ENCODE measurements around the gene MYBPC1.

The MYBPC1 gene

GRCh38 chr12:101582937-101583336, 11.8 kb upstream of the MYBPC1 start:
- TF ChIP-seq CTCF (IDR thresholded peaks at IDR 0.05), result no peak
- no peak for TF ChIP-seq ZFX (IDR thresholded peaks at IDR 0.05; ENCODE audit: borderline replicate concordance)
- H3K27ac ChIP-seq, result no peak overlapping the region

- no peak overlapping the region for H3K27ac ChIP-seq
- no peak for TF ChIP-seq ZFX (IDR thresholded peaks at IDR 0.05; ENCODE audit: borderline replicate concordance)
- no peak for TF ChIP-seq CTCF (IDR thresholded peaks at IDR 0.05)
These were observed 4.4 kb upstream of the MYBPC1 start for GRCh38 chr12:101590383-101590782.

GRCh38 chr12:101591781-101592180, 3.0 kb upstream of the MYBPC1 start:
- no peak overlapping the region for H3K27ac ChIP-seq
- TF ChIP-seq CTCF (IDR thresholded peaks at IDR 0.05) (no peak), ZFX (IDR thresholded peaks at IDR 0.05; ENCODE audit: borderline replicate concordance) (no peak)

GRCh38 chr12:101592448-101592847, 2.3 kb upstream of the MYBPC1 start:
- TF ChIP-seq ZFX (IDR thresholded peaks at IDR 0.05; ENCODE audit: borderline replicate concordance) (no peak), CTCF (IDR thresholded peaks at IDR 0.05) (no peak)
- H3K27ac ChIP-seq, result no peak overlapping the region

- no peak for TF ChIP-seq CTCF (IDR thresholded peaks at IDR 0.05)
- TF ChIP-seq ZFX (IDR thresholded peaks at IDR 0.05; ENCODE audit: borderline replicate concordance), result no peak
These were observed 1.9 kb upstream of the MYBPC1 start for GRCh38 chr12:101592921-101593320.

GRCh38 chr12:101596172-101596571, 1.4 kb downstream of the MYBPC1 start:
- H3K27ac ChIP-seq, result peak overlapping the region; percentile 4; the same call in 1 of the 2 replicates
- TF ChIP-seq CTCF (IDR thresholded peaks at IDR 0.05) (no peak), ZFX (IDR thresholded peaks at IDR 0.05; ENCODE audit: borderline replicate concordance) (no peak)

More at GRCh38 chr12:101592921-101593320, 1.9 kb upstream of the MYBPC1 start:
- H3K27ac ChIP-seq, result no peak overlapping the region

GRCh38 chr12:101597164-101597563, 2.4 kb downstream of the MYBPC1 start:
- peak overlapping the region; percentile 4; the same call in 1 of the 2 replicates for H3K27ac ChIP-seq
- TF ChIP-seq ZFX (IDR thresholded peaks at IDR 0.05; ENCODE audit: borderline replicate concordance) (no peak), CTCF (IDR thresholded peaks at IDR 0.05) (no peak)
